IMR-90 (cell line): Measurements from ENCODE around the gene RHOD.

Experiments used
- CEBPB ChIP-seq: IDR thresholded peaks from 2 replicates; pipeline ENCODE4 v1.6.1; 2012; ENCODE audit warnings: low read depth, low read length, improper control_type of control experiment
- CHD1 ChIP-seq: IDR thresholded peaks from 2 replicates; pipeline ENCODE4 v1.6.1; 2012; ENCODE audit warnings: low read depth, low read length, improper control_type of control experiment
- CTCF ChIP-seq: conservative IDR thresholded peaks from 2 replicates; pipeline ENCODE4 v1.5.1; 2012; ENCODE audit warnings: mild to moderate bottlenecking, low read depth, low read length, improper control_type of control experiment
- FOS ChIP-seq: fragments of 150-350 bp; IDR thresholded peaks from 2 replicates; pipeline ENCODE4 v1.6.1; 2016; ENCODE audit warnings: low read depth, low read length
- MAFK ChIP-seq: IDR thresholded peaks from 2 replicates; pipeline ENCODE4 v1.6.1; 2012; ENCODE audit warnings: low read depth, low read length, improper control_type of control experiment
- MAZ ChIP-seq: IDR thresholded peaks from 2 replicates; pipeline ENCODE4 v1.6.1; 2012; ENCODE audit warnings: low read depth, mild to moderate bottlenecking, low read length, improper control_type of control experiment, moderate library complexity, borderline replicate concordance
- MXI1 ChIP-seq: IDR thresholded peaks from 2 replicates; pipeline ENCODE4 v1.6.1; 2012; ENCODE audit warnings: low read depth, mild to moderate bottlenecking, low read length, moderate library complexity, borderline replicate concordance
- POLR2A ChIP-seq: IDR thresholded peaks from 2 replicates; pipeline ENCODE4 v1.6.1; 2012; ENCODE audit warnings: mild to moderate bottlenecking, low read depth, low read length
- RAD21 ChIP-seq: IDR thresholded peaks from 2 replicates; pipeline ENCODE4 v1.6.1; 2012; ENCODE audit warnings: low read length, improper control_type of control experiment
- RCOR1 ChIP-seq: IDR thresholded peaks from 2 replicates; pipeline ENCODE4 v1.6.1; 2012; ENCODE audit warnings: mild to moderate bottlenecking, low read length, improper control_type of control experiment; ENCODE audit not compliant: insufficient replicate concordance
- SMC3 ChIP-seq: fragments of 150-350 bp; IDR thresholded peaks from 2 replicates; pipeline ENCODE4 v1.6.1; 2016; ENCODE audit warnings: low read depth, mild to moderate bottlenecking, antibody characterized with exemption, low read length, moderate library complexity
- USF2 ChIP-seq: fragments of 150-350 bp; IDR thresholded peaks from 2 replicates; pipeline ENCODE4 v1.6.1; 2017; ENCODE audit warnings: mild to moderate bottlenecking, antibody characterized with exemption, low read length, low read depth

GRCh38 chr11:67041602-67042001 lies 15.0 kb upstream of the RHOD start:
- TF ChIP-seq POLR2A (no peak), CTCF (no peak), SMC3 (no peak), CHD1 (no peak), MAFK (no peak), USF2 (no peak), RAD21 (no peak), MXI1 (no peak), RCOR1 (no peak), CEBPB (no peak), FOS (no peak), MAZ (no peak)
